GM12801 (cell line): ENCODE data around the gene PIK3R5.

Source experiments
- CTCF ChIP-seq: IDR thresholded peaks from one replicate; pipeline ENCODE4 v1.5.1; 2011; ENCODE audit warnings: control low read depth; ENCODE audit not compliant: insufficient read length; ENCODE audit errors: extremely low read depth

Gene PIK3R5

GRCh38 chr17:8905331-8905730 is 60.2 kb downstream of the PIK3R5 start:
- no peak for TF ChIP-seq CTCF

- no peak for TF ChIP-seq CTCF
Observed at GRCh38 chr17:8904686-8905085, 60.8 kb downstream of the PIK3R5 start.

GRCh38 chr17:8904201-8904600 is 61.3 kb downstream of the PIK3R5 start:
- TF ChIP-seq CTCF, result no peak

GRCh38 chr17:8900626-8901585 is 64.6 kb downstream of the PIK3R5 start:
- TF ChIP-seq CTCF, result no peak

- no peak for TF ChIP-seq CTCF
Observed at GRCh38 chr17:8900207-8900606, 65.3 kb downstream of the PIK3R5 start.

- TF ChIP-seq CTCF, result no peak
Observed at GRCh38 chr17:8898636-8899035, 66.9 kb downstream of the PIK3R5 start.

- no peak for TF ChIP-seq CTCF
Observed at GRCh38 chr17:8898126-8898525, 67.4 kb downstream of the PIK3R5 start.
